ENCODE data around the gene BBS4. TPM values are rescaled to one million over a fixed set of nuclear protein-coding genes. Genes with fewer than 3 reads are reported as not detected.

BBS4 gene
- total and polyA plus RNA-seq, 12 donors, result 6.8 to 18.0 (median 12.5) TPM

DNA sequence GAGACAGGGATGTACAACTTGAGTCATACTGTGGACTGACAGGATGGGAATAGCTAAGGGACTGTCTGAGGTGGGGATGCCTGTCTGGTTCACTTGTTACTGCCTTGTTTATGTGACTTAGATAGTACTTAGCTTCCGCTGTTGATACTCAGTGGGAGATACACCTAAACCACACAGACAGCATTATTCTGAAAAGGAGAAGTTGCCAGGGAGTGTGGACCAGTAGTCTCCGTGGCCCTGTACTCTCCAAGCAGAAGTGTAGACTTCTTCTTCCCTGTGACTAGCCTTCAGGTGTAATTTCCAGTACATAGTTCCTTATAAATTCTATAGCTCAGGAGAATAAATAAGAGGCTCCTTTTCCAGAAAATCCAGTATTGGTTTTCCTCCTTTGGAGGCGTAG is 5.1 kb upstream of the BBS4 start:
- no peaks in the 10 kb centered on the region for H3K36me3 ChIP-seq
- H3K4me1 ChIP-seq, result peaks cover 0 to 8% (median 6%) of the 10 kb centered on the region in 9 donors
- peaks cover 0 to 39% (median 29%) of the 10 kb centered on the region in 7 donors for H3K27me3 ChIP-seq
- no peak for DNase-seq
- intact Hi-C loops (cut with DNase I), result no loop called here
- TF ChIP-seq, protein P1, sequence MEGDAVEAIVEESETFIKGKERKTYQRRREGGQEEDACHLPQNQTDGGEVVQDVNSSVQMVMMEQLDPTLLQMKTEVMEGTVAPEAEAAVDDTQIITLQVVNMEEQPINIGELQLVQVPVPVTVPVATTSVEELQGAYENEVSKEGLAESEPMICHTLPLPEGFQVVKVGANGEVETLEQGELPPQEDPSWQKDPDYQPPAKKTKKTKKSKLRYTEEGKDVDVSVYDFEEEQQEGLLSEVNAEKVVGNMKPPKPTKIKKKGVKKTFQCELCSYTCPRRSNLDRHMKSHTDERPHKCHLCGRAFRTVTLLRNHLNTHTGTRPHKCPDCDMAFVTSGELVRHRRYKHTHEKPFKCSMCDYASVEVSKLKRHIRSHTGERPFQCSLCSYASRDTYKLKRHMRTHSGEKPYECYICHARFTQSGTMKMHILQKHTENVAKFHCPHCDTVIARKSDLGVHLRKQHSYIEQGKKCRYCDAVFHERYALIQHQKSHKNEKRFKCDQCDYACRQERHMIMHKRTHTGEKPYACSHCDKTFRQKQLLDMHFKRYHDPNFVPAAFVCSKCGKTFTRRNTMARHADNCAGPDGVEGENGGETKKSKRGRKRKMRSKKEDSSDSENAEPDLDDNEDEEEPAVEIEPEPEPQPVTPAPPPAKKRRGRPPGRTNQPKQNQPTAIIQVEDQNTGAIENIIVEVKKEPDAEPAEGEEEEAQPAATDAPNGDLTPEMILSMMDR (IDR thresholded peaks at IDR 0.05), result no peak
- ATAC-seq, result peak in 1 of 8 donors; percentile 9
- no peak overlapping the region for H3K27ac ChIP-seq
- H3K4me3 ChIP-seq, result no peak overlapping the region
- no peaks in the 10 kb centered on the region for H3K9me3 ChIP-seq
- 59 to 69% methylated on average over 3 of the region's 3 CpGs for WGBS, 2 donors

DNA sequence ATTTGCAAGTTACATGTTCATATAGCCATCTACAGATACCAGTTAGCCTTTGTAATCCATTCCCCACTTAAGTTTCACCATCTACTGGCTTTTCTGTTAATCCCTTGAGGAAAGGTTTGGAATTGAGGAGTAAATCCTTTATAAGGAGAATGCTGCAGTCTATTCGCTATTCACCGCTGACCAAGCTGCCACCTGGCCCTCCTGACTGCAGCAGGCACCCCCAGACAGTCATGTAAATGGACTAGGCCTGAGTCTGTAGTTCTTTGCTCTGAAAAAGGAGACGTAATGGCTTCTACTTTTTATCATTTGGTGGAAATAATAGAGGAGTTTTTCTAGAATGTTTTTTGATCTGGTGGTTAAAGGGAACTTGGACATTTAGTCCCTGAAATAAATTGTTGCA is 3.2 kb upstream of the BBS4 start:
- intact Hi-C loops (cut with DNase I), result no loop called here
- WGBS, 2 donors, result 89 to 93% methylated on average over 3 of the region's 3 CpGs
- no peak for ATAC-seq

DNA sequence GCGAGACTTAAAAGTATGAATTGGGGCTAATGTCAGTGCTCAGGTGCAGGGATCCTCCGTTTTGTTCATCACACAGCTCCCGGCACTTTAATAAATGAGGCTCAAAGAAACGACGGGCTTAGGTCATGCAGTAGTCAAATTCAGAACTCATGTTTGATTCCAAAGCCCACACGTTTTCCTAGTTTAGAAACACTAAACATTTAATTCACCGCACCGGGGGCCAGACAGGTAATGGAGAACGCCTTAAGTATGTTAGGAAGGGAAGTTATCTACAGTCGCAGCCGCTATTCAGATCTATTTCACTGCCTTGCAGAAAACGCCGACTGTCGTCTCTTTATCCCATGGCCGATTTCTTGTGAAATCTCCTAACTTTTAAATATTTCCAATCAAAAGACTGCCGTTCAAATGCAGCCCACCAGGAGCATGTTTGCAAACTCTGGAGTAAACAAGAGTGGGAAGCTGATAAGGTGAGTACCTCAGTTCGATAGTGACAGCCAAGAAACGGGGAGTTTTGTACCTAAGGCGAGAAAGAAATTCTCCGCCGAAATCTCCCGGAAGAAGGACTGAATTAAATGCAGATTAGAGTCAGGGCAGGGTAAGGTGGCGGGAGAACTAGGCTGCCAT is 594 bp upstream of the BBS4 start:
- Histone ChIP-seq H3K9me3 (no peaks in the 10 kb centered on the region), H3K36me3 (no peaks in the 10 kb centered on the region), H3K4me1 (peaks cover 0 to 18% (median 7%) of the 10 kb centered on the region in 9 donors), H3K27me3 (peaks cover 0 to 4% (median 0%) of the 10 kb centered on the region in 7 donors), H3K4me3 (peak overlapping the region; percentile 57 to 92 (median 73)), H3K27ac (peak overlapping the region; percentile 75 to 96 (median 88))
- TF ChIP-seq, protein P1 (IDR thresholded peaks at IDR 0.05), result no peak
- no peak for DNase-seq
- no peak for ATAC-seq
- 24 to 29% methylated on average over 23 of the region's 23 CpGs for WGBS, 2 donors
- intact Hi-C loops (cut with DNase I), result loop anchor here in 2 of 10 donors (5.0 kb wide), 2 partner anchors 88 to 228 kb away; no protein-coding TSS in a partner anchor

More for the DNA sequence above, 3.2 kb upstream of the BBS4 start:
- Histone ChIP-seq H3K4me3 (no peak overlapping the region), H3K36me3 (no peaks in the 10 kb centered on the region), H3K27me3 (peaks cover 0 to 22% (median 14%) of the 10 kb centered on the region in 7 donors), H3K4me1 (peaks cover 0 to 18% (median 7%) of the 10 kb centered on the region in 9 donors), H3K9me3 (no peaks in the 10 kb centered on the region), H3K27ac (no peak overlapping the region)
- TF ChIP-seq, protein P1 (IDR thresholded peaks at IDR 0.05), result no peak
- DNase-seq, result no peak

DNA sequence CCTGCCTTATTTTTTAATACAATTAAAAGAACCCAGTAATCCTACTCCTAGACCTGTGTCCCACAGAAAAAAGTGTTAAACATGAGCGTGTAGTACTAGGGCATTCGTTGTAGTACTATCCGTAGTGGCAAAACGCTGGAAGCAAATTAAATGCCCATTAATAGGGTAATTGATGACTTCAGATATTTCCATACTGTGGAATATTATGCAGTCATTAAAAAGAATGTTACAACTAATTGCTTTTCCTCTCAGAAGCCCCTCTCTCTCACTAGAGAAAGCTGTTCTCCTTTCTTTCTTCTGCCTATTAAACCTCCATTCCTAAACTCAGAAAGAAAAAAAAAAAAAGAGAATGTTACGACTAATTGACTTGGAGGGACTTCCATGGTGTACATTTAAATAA is 2.7 kb downstream of the BBS4 start:
- no peak for ATAC-seq
- WGBS, 2 donors, result 97 to 98% methylated on average over 5 of the region's 5 CpGs
- H3K4me3 ChIP-seq, result no peak overlapping the region
- no peaks in the 10 kb centered on the region for H3K36me3 ChIP-seq
- peaks cover 0 to 18% (median 7%) of the 10 kb centered on the region in 9 donors for H3K4me1 ChIP-seq
- TF ChIP-seq, protein P1 (IDR thresholded peaks at IDR 0.05), result no peak
- H3K27ac ChIP-seq, result no peak overlapping the region
- no peaks in the 10 kb centered on the region for H3K27me3 ChIP-seq
- H3K9me3 ChIP-seq, result no peaks in the 10 kb centered on the region
- intact Hi-C loops (cut with DNase I), result loop anchor here in 2 of 10 donors (5.0 kb wide), 2 partner anchors 91 to 231 kb away; no protein-coding TSS in a partner anchor
- DNase-seq, result no peak

All from heart right ventricle (tissue), 16 donors.